ENCODE measurements around the gene MN1. TPM values are rescaled to one million over a fixed set of nuclear protein-coding genes. Genes with fewer than 3 reads are reported as not detected.

MN1 gene
- total and polyA plus RNA-seq, 2 of the 8 experiments (the other 6 are each of a cell fraction or from before 2014, with no cell fraction given) = 3.1 to 4.9 TPM

GRCh38 chr22:27726686-27727449 is 74.7 kb downstream of the MN1 start:
- H3K56ac ChIP-seq (replicated peaks; ENCODE audit: insufficient read length, low read depth, low read length) = no peak overlapping the region
- H3K4ac ChIP-seq (replicated peaks; ENCODE audit: insufficient read length, low read depth, low read length) = no peak overlapping the region
- no peaks in the 10 kb centered on the region for H3K27me3 ChIP-seq (replicated peaks in 1 of 4; ENCODE audit: control insufficient read depth in 3 of 4, extremely low read depth in 1 of 4, insufficient read depth in 3 of 4, low read length in 3 of 4)
- no peak overlapping the region for H2AFZ ChIP-seq (ENCODE audit: low read length)
- peaks cover 5 to 25% (median 14%) of the 10 kb centered on the region in 4 experiments for H3K4me1 ChIP-seq (replicated peaks in 1 of 4; ENCODE audit: control insufficient read depth in 3 of 4, insufficient read depth in 4 of 4, low read length in 3 of 4)
- H3K36me3 ChIP-seq (ENCODE audit: control insufficient read depth in 2 of 4, insufficient read depth in 4 of 4, low read length in 3 of 4) = peaks cover 0 to 5% (median 0%) of the 10 kb centered on the region in 4 experiments; a peak in 1 of 8 replicates
- peaks cover 15% of the 10 kb centered on the region for H3K79me1 ChIP-seq (ENCODE audit: low read depth, low read length)
- H4K5ac ChIP-seq (ENCODE audit: insufficient read length, low read depth, low read length) = no peak overlapping the region
- H3K79me2 ChIP-seq (ENCODE audit: control insufficient read depth in 1 of 2, insufficient read depth in 2 of 2, low read length in 2 of 2) = peaks cover 5 to 88% of the 10 kb centered on the region in 2 experiments; a peak in 3 of 4 replicates
- H3K18ac ChIP-seq (ENCODE audit: extremely low read depth, low read length) = peak overlapping the region; percentile 36; the same call in 1 of the 2 replicates
- H4K20me1 ChIP-seq (replicated peaks in 1 of 2; ENCODE audit: control insufficient read depth in 1 of 2, insufficient read depth in 2 of 2, low read length in 2 of 2) = peaks cover 0 to 10% of the 10 kb centered on the region in 2 experiments
- no peak for TF ChIP-seq NRF1 (IDR thresholded peaks at IDR 0.05; ENCODE audit: low read depth, low read length)
- no peak for TF ChIP-seq TCF12 (IDR thresholded peaks at IDR 0.05; ENCODE audit: low read depth, low read length)
- TF ChIP-seq, protein P1, sequence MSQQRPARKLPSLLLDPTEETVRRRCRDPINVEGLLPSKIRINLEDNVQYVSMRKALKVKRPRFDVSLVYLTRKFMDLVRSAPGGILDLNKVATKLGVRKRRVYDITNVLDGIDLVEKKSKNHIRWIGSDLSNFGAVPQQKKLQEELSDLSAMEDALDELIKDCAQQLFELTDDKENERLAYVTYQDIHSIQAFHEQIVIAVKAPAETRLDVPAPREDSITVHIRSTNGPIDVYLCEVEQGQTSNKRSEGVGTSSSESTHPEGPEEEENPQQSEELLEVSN (IDR thresholded peaks at IDR 0.05) = no peak
- no peak for TF ChIP-seq BACH1 (IDR thresholded peaks at IDR 0.05; ENCODE audit: low read length)
- H2BK15ac ChIP-seq (ENCODE audit: low read length) = no peak overlapping the region
- H3K23ac ChIP-seq (ENCODE audit: insufficient read length) = no peak overlapping the region
- WGBS, 2 experiments (ENCODE audit: extremely low coverage in 1 of 2, insufficient coverage in 1 of 2, insufficient read length in 1 of 2, insufficient replicate concordance in 2 of 2, low coverage in 1 of 2, low lambda C conversion rate in 2 of 2, missing lambda C conversion rate in 1 of 2) = 93% methylated on average over 11 of the region's 13 CpGs; no CpG with 5 or more reads in 1 of the 2 experiments
- H2AK5ac ChIP-seq (ENCODE audit: low read depth, low read length) = peak overlapping the region; percentile 43; the same call in 1 of the 2 replicates
- H2BK120ac ChIP-seq (replicated peaks; ENCODE audit: low read depth, low read length) = no peak overlapping the region
- H3K9ac ChIP-seq (replicated peaks in 1 of 4; ENCODE audit: extremely low read depth in 1 of 4, low read depth in 3 of 4, low read length in 3 of 4) = no peak overlapping the region
- H3K9me3 ChIP-seq (ENCODE audit: insufficient read depth in 2 of 2, low read depth in 1 of 2, low read length in 1 of 2) = peaks cover 0 to 7% of the 10 kb centered on the region in 2 experiments; a peak in 2 of 4 replicates
- H3K4me2 ChIP-seq (ENCODE audit: insufficient read depth in 1 of 2, low read depth in 2 of 2, low read length in 2 of 2) = no peak overlapping the region; a peak in 1 of 4 replicates
- no peak overlapping the region for H3K27ac ChIP-seq (ENCODE audit: low read depth, low read length)
- H3K4me3 ChIP-seq (ENCODE audit: extremely low read depth in 1 of 4, insufficient read depth in 2 of 4, low read depth in 3 of 4, low read length in 4 of 4) = no peak overlapping the region
- FAIRE-seq (no peak), DNase-seq (ENCODE audit: low read depth in 1 of 2, low spot score in 2 of 2) (no peak)
- H3K23me2 ChIP-seq (ENCODE audit: low read depth, low read length) = peaks cover 2% of the 10 kb centered on the region
- 0 out of 2 replicates have a peak overlapping the region, but pooled peaks have one; percentile 12 for H2BK12ac ChIP-seq (ENCODE audit: low read depth, low read length)
- peak overlapping the region; percentile 62; the same call in 1 of the 2 replicates for H4K8ac ChIP-seq (ENCODE audit: extremely low read depth, insufficient read depth, low read length)
- H3K14ac ChIP-seq (ENCODE audit: insufficient read length) = no peak overlapping the region
- ChIA-PET POLR2A (ENCODE audit: partially characterized antibody) (interaction anchor here (2.3 kb wide), 1 partner anchor 8 kb away, joined by 9 read pairs; no protein-coding TSS in a partner anchor), CTCF (ENCODE audit: partially characterized antibody) (no interaction called here)
- H2BK5ac ChIP-seq (ENCODE audit: low read depth, low read length) = 0 out of 2 replicates have a peak overlapping the region, but pooled peaks have one; percentile 3
- no peak overlapping the region for H4K91ac ChIP-seq (replicated peaks; ENCODE audit: insufficient read length, low read length)
- H2BK20ac ChIP-seq (ENCODE audit: low read length) = no peak overlapping the region
